Mesendoderm (in vitro differentiated cells): ENCODE results near the gene RRP9.

Source experiments
- DNase-seq: peaks from one replicate; pipeline ENCODE4 v3.0.0; 2013
- H2AK5ac ChIP-seq: 2 replicates; pipeline ENCODE4 v1.6.1; 2013; ENCODE audit warnings: low read length, inconsistent platforms
- H2BK120ac ChIP-seq: 2 replicates; pipeline ENCODE4 v1.6.1; 2013; ENCODE audit warnings: low read depth, mild to moderate bottlenecking, low read length, moderate library complexity, mixed read lengths
- H2BK15ac ChIP-seq: replicated peaks from 2 replicates; pipeline ENCODE4 v1.6.1; 2013; ENCODE audit warnings: low read depth, mild to moderate bottlenecking, moderate library complexity
- H2BK5ac ChIP-seq: 2 replicates; pipeline ENCODE4 v1.6.1; 2013; ENCODE audit warnings: low read length, inconsistent platforms
- H3K18ac ChIP-seq: 2 replicates; pipeline ENCODE4 v1.6.1; 2013; ENCODE audit warnings: mild to moderate bottlenecking, low read length, mixed read lengths
- H3K23ac ChIP-seq: one replicate; pipeline ENCODE4 v1.6.1; 2013; ENCODE audit warnings: low read length
- H3K27ac ChIP-seq: 2 replicates; pipeline ENCODE4 v1.5.1; 2013; ENCODE audit warnings: low read depth, mild to moderate bottlenecking, inconsistent platforms, low read length, moderate library complexity
- H3K27me3 ChIP-seq: 2 replicates; pipeline ENCODE4 v1.6.1; 2013; ENCODE audit warnings: low read length, control low read depth, mild to moderate bottlenecking, inconsistent platforms; ENCODE audit not compliant: insufficient read depth, poor library complexity
- H3K36me3 ChIP-seq: 2 replicates; pipeline ENCODE4 v1.6.1; 2013; ENCODE audit warnings: low read length, inconsistent platforms; ENCODE audit not compliant: control insufficient read depth, insufficient read depth
- H3K4ac ChIP-seq: one replicate; pipeline ENCODE4 v1.6.1; 2013; ENCODE audit warnings: low read depth, mild to moderate bottlenecking, low read length, moderate library complexity
- H3K4me1 ChIP-seq: 2 replicates; pipeline ENCODE4 v1.6.1; 2013; ENCODE audit warnings: low read depth, low read length, inconsistent platforms; ENCODE audit not compliant: control insufficient read depth
- H3K4me2 ChIP-seq: 2 replicates; pipeline ENCODE4 v1.6.1; 2013; ENCODE audit warnings: low read length
- H3K4me3 ChIP-seq: 2 replicates; pipeline ENCODE4 v1.5.1; 2013; ENCODE audit warnings: mild to moderate bottlenecking, low read length
- H3K56ac ChIP-seq: one replicate; pipeline ENCODE4 v1.6.1; 2013; ENCODE audit warnings: low read length
- H3K79me1 ChIP-seq: 2 replicates; pipeline ENCODE4 v1.6.1; 2013; ENCODE audit warnings: low read length, inconsistent platforms
- H3K79me2 ChIP-seq: 2 replicates; pipeline ENCODE4 v1.6.1; 2013; ENCODE audit warnings: mild to moderate bottlenecking, low read length; ENCODE audit not compliant: control insufficient read depth, insufficient read depth
- H3K9ac ChIP-seq: 2 replicates; pipeline ENCODE4 v1.6.1; 2013; ENCODE audit warnings: low read length, inconsistent platforms
- H4K5ac ChIP-seq: one replicate; pipeline ENCODE4 v1.6.1; 2013; ENCODE audit warnings: low read length
- H4K8ac ChIP-seq: one replicate; pipeline ENCODE4 v1.6.1; 2013; ENCODE audit warnings: low read depth, mild to moderate bottlenecking, control low read depth, low read length, moderate library complexity
- WGBS: extraction: QIAGEN DNeasy Blood & Tissue Kit; methylation state at CpG from one replicate; pipeline ENCODE4 v1.1.7; 2013; ENCODE audit warnings: low lambda C conversion rate, missing lambda C conversion rate; ENCODE audit not compliant: insufficient coverage; ENCODE audit errors: extremely low coverage; 5-methylcytosine and 5-hydroxymethylcytosine counted together

Gene RRP9

GRCh38 chr3:51968170-51968775 lies 26.6 kb upstream of the RRP9 start:
- peak overlapping the region; percentile 2 for H2AK5ac ChIP-seq
- H2BK5ac ChIP-seq, result peak overlapping the region; percentile 86
- peak overlapping the region; percentile 83 for H3K23ac ChIP-seq
- no CpG with 5 or more reads among the region's 11 CpGs for WGBS
- peak overlapping the region; percentile 95 for H3K18ac ChIP-seq
- no peaks in the 10 kb centered on the region for H3K27me3 ChIP-seq
- peak overlapping the region; percentile 44 for H3K4me3 ChIP-seq
- H3K27ac ChIP-seq, result peak overlapping the region; percentile 91
- H3K4me2 ChIP-seq, result peak overlapping the region; percentile 76
- H4K8ac ChIP-seq, result no peak overlapping the region
- peak overlapping the region; percentile 42 for H4K5ac ChIP-seq
- peak overlapping the region; percentile 99 for H3K4ac ChIP-seq
- peaks cover 6% of the 10 kb centered on the region for H3K79me1 ChIP-seq
- no peak overlapping the region for H2BK15ac ChIP-seq
- H3K4me1 ChIP-seq, result peaks cover 13% of the 10 kb centered on the region
- peak overlapping the region; percentile 94 for H3K56ac ChIP-seq
- H3K79me2 ChIP-seq, result no peaks in the 10 kb centered on the region
- H3K9ac ChIP-seq, result peak overlapping the region; percentile 92
- peak overlapping the region; percentile 68 for H2BK120ac ChIP-seq
- no peaks in the 10 kb centered on the region for H3K36me3 ChIP-seq
- DNase-seq, result peak; percentile 75

GRCh38 chr3:51967384-51968169 lies 25.9 kb upstream of the RRP9 start, which contains the start of gene PCBP4:
TSS of gene PCBP4 (minus strand) at chr3:51967454. CDS start at chr3:51961240, 6,214 bp downstream.
- peak within 1 kb of the TSS; percentile 42 for H4K5ac ChIP-seq
- no peaks in the 10 kb centered on the region for H3K27me3 ChIP-seq
- H3K4me2 ChIP-seq, result peak within 1 kb of the TSS; percentile 76
- H3K79me1 ChIP-seq, result peaks cover 6% of the 10 kb centered on the region
- no peak within 1 kb of the TSS for H2BK15ac ChIP-seq
- no peaks in the 10 kb centered on the region for H3K79me2 ChIP-seq
- H3K4me1 ChIP-seq, result peaks cover 13% of the 10 kb centered on the region
- H3K27ac ChIP-seq, result peak within 1 kb of the TSS; percentile 91
- H4K8ac ChIP-seq, result peak within 1 kb of the TSS; percentile 77
- H2AK5ac ChIP-seq, result peak within 1 kb of the TSS; percentile 69
- H3K36me3 ChIP-seq, result no peaks in the 10 kb centered on the region
- peak within 1 kb of the TSS; percentile 83 for H3K23ac ChIP-seq
- H2BK5ac ChIP-seq, result peak within 1 kb of the TSS; percentile 86
- peak; percentile 82 for DNase-seq
- H3K9ac ChIP-seq, result peak within 1 kb of the TSS; percentile 92
- WGBS, result no CpG with 5 or more reads among the region's 90 CpGs
- peak within 1 kb of the TSS; percentile 68 for H2BK120ac ChIP-seq
- peak within 1 kb of the TSS; percentile 99 for H3K4ac ChIP-seq
- H3K18ac ChIP-seq, result peak within 1 kb of the TSS; percentile 95
- H3K4me3 ChIP-seq, result peak within 1 kb of the TSS; percentile 55
- H3K56ac ChIP-seq, result peak within 1 kb of the TSS; percentile 94

- H2AK5ac ChIP-seq, result peak overlapping the region; percentile 30
- H4K8ac ChIP-seq, result no peak overlapping the region
- H3K79me2 ChIP-seq, result no peaks in the 10 kb centered on the region
- no peaks in the 10 kb centered on the region for H3K36me3 ChIP-seq
- H3K79me1 ChIP-seq, result peaks cover 6% of the 10 kb centered on the region
- peak overlapping the region; percentile 7 for H3K23ac ChIP-seq
- peaks cover 13% of the 10 kb centered on the region for H3K4me1 ChIP-seq
- no CpG with 5 or more reads among the region's 33 CpGs for WGBS
- H3K27me3 ChIP-seq, result no peaks in the 10 kb centered on the region
- peak overlapping the region; percentile 55 for H3K4me3 ChIP-seq
- no peak overlapping the region for H4K5ac ChIP-seq
- H2BK120ac ChIP-seq, result no peak overlapping the region
- peak overlapping the region; percentile 45 for H3K27ac ChIP-seq
- peak overlapping the region; percentile 39 for H3K4ac ChIP-seq
- H3K56ac ChIP-seq, result peak overlapping the region; percentile 93
- peak overlapping the region; percentile 53 for H3K18ac ChIP-seq
- H3K4me2 ChIP-seq, result peak overlapping the region; percentile 42
- DNase-seq, result no peak
- peak overlapping the region; percentile 85 for H3K9ac ChIP-seq
- no peak overlapping the region for H2BK5ac ChIP-seq
- no peak overlapping the region for H2BK15ac ChIP-seq
These were observed 25.2 kb upstream of the RRP9 start for GRCh38 chr3:51966922-51967383.

- no peak overlapping the region for H3K18ac ChIP-seq
- H2AK5ac ChIP-seq, result peak overlapping the region; percentile 69
- no peak overlapping the region for H2BK15ac ChIP-seq
- H2BK5ac ChIP-seq, result no peak overlapping the region
- H3K36me3 ChIP-seq, result no peaks in the 10 kb centered on the region
- no peaks in the 10 kb centered on the region for H3K79me2 ChIP-seq
- no CpG with 5 or more reads among the region's 5 CpGs for WGBS
- no peak overlapping the region for H2BK120ac ChIP-seq
- H3K4ac ChIP-seq, result no peak overlapping the region
- no peak overlapping the region for H3K27ac ChIP-seq
- H3K4me1 ChIP-seq, result peaks cover 13% of the 10 kb centered on the region
- no peak overlapping the region for H4K8ac ChIP-seq
- H3K4me3 ChIP-seq, result no peak overlapping the region
- peak overlapping the region; percentile 7 for H3K23ac ChIP-seq
- H3K27me3 ChIP-seq, result no peaks in the 10 kb centered on the region
- peak overlapping the region; percentile 85 for H3K9ac ChIP-seq
- no peak for DNase-seq
- peaks cover 6% of the 10 kb centered on the region for H3K79me1 ChIP-seq
- H3K4me2 ChIP-seq, result peak overlapping the region; percentile 42
- peak overlapping the region; percentile 93 for H3K56ac ChIP-seq
- no peak overlapping the region for H4K5ac ChIP-seq
These were observed 24.8 kb upstream of the RRP9 start for GRCh38 chr3:51966486-51966885.

GRCh38 chr3:51966016-51966415 lies 24.3 kb upstream of the RRP9 start:
- no CpG with 5 or more reads among the region's 2 CpGs for WGBS
- H3K23ac ChIP-seq, result no peak overlapping the region
- H4K8ac ChIP-seq, result no peak overlapping the region
- H3K4me2 ChIP-seq, result no peak overlapping the region
- H3K79me2 ChIP-seq, result no peaks in the 10 kb centered on the region
- H4K5ac ChIP-seq, result no peak overlapping the region
- no peak overlapping the region for H2BK15ac ChIP-seq
- no peak overlapping the region for H3K4me3 ChIP-seq
- H2AK5ac ChIP-seq, result no peak overlapping the region
- DNase-seq, result no peak
- H3K79me1 ChIP-seq, result peaks cover 6% of the 10 kb centered on the region
- H3K18ac ChIP-seq, result no peak overlapping the region
- no peak overlapping the region for H2BK5ac ChIP-seq
- peaks cover 13% of the 10 kb centered on the region for H3K4me1 ChIP-seq
- no peaks in the 10 kb centered on the region for H3K36me3 ChIP-seq
- no peak overlapping the region for H2BK120ac ChIP-seq
- no peaks in the 10 kb centered on the region for H3K27me3 ChIP-seq
- H3K9ac ChIP-seq, result peak overlapping the region; percentile 27
- no peak overlapping the region for H3K27ac ChIP-seq
- no peak overlapping the region for H3K4ac ChIP-seq
- peak overlapping the region; percentile 93 for H3K56ac ChIP-seq
